Body of pancreas (tissue), 4 donors: ENCODE measurements around the gene RAB3IP. TPM values are rescaled to one million over a fixed set of nuclear protein-coding genes. Genes with fewer than 3 reads are reported as not detected.

Source experiments
- ATAC-seq: fragments of 150-250 bp; one replicate; pipeline ENCODE4 v1.9.1; 2016
- DNase-seq, 4 donors: peaks; one replicate each; pipeline ENCODE4 v3.0.0-alpha.2; 2019
- H3K27ac ChIP-seq, 4 donors: fragments of 200-600 bp; sonication (generic); 1 replicate in 3 of 4; 2 replicates in 1 of 4; pipeline versions ENCODE4 v1.5.1 to v1.6.1; 2016 to 2019; ENCODE audit warnings: mild to moderate bottlenecking in 1 of 4, mixed read lengths in 1 of 4, moderate library complexity in 1 of 4
- H3K27me3 ChIP-seq, 2 donors: fragments of 200-600 bp; sonication (generic); one replicate each; pipeline ENCODE4 v1.6.0; 2016; ENCODE audit warnings: mild to moderate bottlenecking in 1 of 2
- H3K36me3 ChIP-seq, 2 donors: fragments of 200-600 bp; sonication (generic); replicated peaks in 1 of 2; 2 replicates each; pipeline ENCODE4 v1.5.1; 2016; ENCODE audit warnings: low read depth in 2 of 2; ENCODE audit not compliant: insufficient read depth in 1 of 2
- H3K4me1 ChIP-seq: fragments of 200-600 bp; sonication (generic); one replicate; pipeline ENCODE4 v1.6.0; 2016
- H3K4me3 ChIP-seq, 2 donors: fragments of 200-600 bp; sonication (generic); 1 replicate in 1 of 2; 2 replicates in 1 of 2; pipeline ENCODE4 v1.5.1; 2016 to 2019
- H3K9me3 ChIP-seq, 3 donors: fragments of 200-600 bp; sonication (generic); 1 replicate in 2 of 3; 2 replicates in 1 of 3; pipeline ENCODE4 v1.5.1; 2016
- CTCF ChIP-seq, 7 experiments: fragments of 450-650 bp in 4 of 7; fragments of 200-600 bp in 3 of 7; sonication (generic) in 3 of 7; IDR thresholded peaks; one replicate each; pipeline ENCODE4 v1.5.1; 2016 to 2019; ENCODE audit warnings: antibody characterized with exemption in 7 of 7
- POLR2A ChIP-seq, 3 donors: fragments of 450-650 bp; IDR thresholded peaks; one replicate each; pipeline ENCODE4 v1.6.1; 2016; ENCODE audit warnings: antibody characterized with exemption in 3 of 3, mild to moderate bottlenecking in 2 of 3
- WGBS, 2 donors: methylation state at CpG; one replicate each; pipeline ENCODE4 v1.1.5; 2017; 5-methylcytosine and 5-hydroxymethylcytosine counted together
- intact Hi-C: fragments of 100-400 bp; cut with DNase I; formaldehyde crosslinking; loops from one replicate; pipeline ENCODE4 v1.15.1; 2023
- total RNA-seq, 2 donors: library from RNA; depleted of rRNA; stranded (reverse); fragments of >200 nt; gene quantifications; one replicate each; pipeline ENCODE4 v1.1.0, GENCODE V29; 2016

The RAB3IP gene
- total RNA-seq, 2 donors from 2014 or later: 61.0 to 62.3 TPM

DNA sequence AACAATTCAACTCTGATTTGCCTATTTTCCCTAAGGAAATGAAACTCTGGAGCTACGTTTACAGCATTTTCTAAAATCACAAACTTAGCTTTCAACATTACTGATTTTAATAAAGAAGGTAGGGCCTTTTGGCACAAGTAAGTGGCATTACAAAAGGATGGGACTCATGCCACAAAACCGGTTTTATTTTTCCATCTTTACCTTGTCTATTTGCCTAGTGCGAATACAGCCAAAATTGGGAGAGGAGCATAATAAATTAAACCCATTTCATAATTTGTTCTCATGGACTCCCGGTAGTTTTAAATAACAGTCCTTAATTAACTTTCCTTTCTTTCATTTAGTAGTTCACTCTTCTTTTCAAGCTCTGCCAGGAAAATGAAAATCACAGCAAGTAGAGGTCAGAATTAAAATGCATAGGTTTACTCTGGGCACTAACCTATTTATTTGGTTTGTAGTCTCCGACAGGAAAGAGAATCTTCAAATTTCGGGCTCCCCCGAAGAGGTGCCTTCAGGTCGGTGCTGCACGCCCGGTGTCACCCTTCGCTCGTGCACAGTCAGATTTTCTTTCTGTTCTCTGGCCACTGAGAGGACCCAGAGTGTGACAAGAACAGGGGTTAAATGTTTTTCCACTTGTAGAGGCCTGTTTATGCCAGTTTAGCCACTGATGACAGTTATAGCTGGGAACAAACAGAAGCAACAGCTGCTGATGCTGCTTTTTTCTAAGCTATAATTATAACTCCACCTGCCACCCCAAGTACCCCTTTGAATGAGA is 39.7 kb upstream of the RAB3IP start, which contains the start of gene BEST3:
Gene BEST3 (minus strand): TSS at position 535 of the 772 bp plus-strand sequence. CDS start 1,505 bp downstream, outside the sequence.
- no peak for ATAC-seq

GRCh38 chr12:69701826-69702225 is 36.8 kb upstream of the RAB3IP start:
- ATAC-seq: no peak
- 62 to 68% methylated on average over 3 of the region's 3 CpGs for WGBS, 2 donors
- intact Hi-C loops: no loop called here

More for the DNA sequence above, 39.7 kb upstream of the RAB3IP start, which contains the start of gene BEST3:
- TF ChIP-seq POLR2A (IDR thresholded peaks at IDR 0.05) (no peak), CTCF (IDR thresholded peaks at IDR 0.05) (no peak)
- no peak within 1 kb of the TSS for H3K4me3 ChIP-seq
- intact Hi-C loops: no loop called here
- H3K9me3 ChIP-seq: no peaks in the 10 kb centered on the region
- no peak for DNase-seq
- no peaks in the 10 kb centered on the region for H3K27me3 ChIP-seq
- 79 to 84% methylated on average over 12 of the region's 12 CpGs for WGBS, 2 donors
- no peaks in the 10 kb centered on the region for H3K36me3 ChIP-seq
- H3K27ac ChIP-seq: no peak within 1 kb of the TSS
- no peaks in the 10 kb centered on the region for H3K4me1 ChIP-seq

GRCh38 chr12:69703146-69703642 is 35.5 kb upstream of the RAB3IP start:
- 77 to 81% methylated on average over 1 of the region's 1 CpG for WGBS, 2 donors
- H3K27ac ChIP-seq: no peak overlapping the region
- H3K27me3 ChIP-seq: no peaks in the 10 kb centered on the region
- intact Hi-C loops: no loop called here
- H3K9me3 ChIP-seq: no peaks in the 10 kb centered on the region
- no peaks in the 10 kb centered on the region for H3K36me3 ChIP-seq
- no peak overlapping the region for H3K4me3 ChIP-seq
- ATAC-seq (no peak), DNase-seq (no peak)
- H3K4me1 ChIP-seq: no peaks in the 10 kb centered on the region
- TF ChIP-seq CTCF (IDR thresholded peaks at IDR 0.05) (no peak), POLR2A (IDR thresholded peaks at IDR 0.05) (no peak)

More at GRCh38 chr12:69701826-69702225, 36.8 kb upstream of the RAB3IP start:
- Histone ChIP-seq H3K9me3 (no peaks in the 10 kb centered on the region), H3K36me3 (no peaks in the 10 kb centered on the region), H3K4me3 (no peak overlapping the region), H3K27me3 (no peaks in the 10 kb centered on the region), H3K27ac (no peak overlapping the region), H3K4me1 (no peaks in the 10 kb centered on the region)
- TF ChIP-seq POLR2A (IDR thresholded peaks at IDR 0.05) (no peak), CTCF (IDR thresholded peaks at IDR 0.05) (no peak)
- DNase-seq: no peak

DNA sequence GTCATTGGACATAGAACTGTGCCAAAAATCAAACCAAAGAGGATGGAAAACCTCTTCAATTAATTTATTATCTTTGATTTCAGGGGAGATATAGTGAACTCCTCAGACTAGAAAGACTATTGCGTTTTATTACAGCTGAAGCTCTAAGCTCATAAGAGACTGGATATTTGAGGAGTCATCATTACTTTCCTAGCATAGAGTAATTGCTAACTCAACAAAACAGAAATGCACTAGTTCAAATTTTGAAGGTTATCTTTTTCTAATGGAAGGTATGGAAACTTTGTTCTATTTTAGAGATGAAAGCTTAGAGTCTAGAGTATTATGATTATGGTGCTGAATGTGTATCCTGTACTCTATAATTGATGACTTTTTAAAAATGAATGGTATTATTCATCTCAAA is 34.3 kb upstream of the RAB3IP start:
- WGBS, 2 donors: 0% methylated on average over 1 of the region's 1 CpG
- Histone ChIP-seq H3K4me1 (no peaks in the 10 kb centered on the region), H3K9me3 (no peaks in the 10 kb centered on the region), H3K4me3 (no peak overlapping the region), H3K27ac (no peak overlapping the region), H3K36me3 (no peaks in the 10 kb centered on the region), H3K27me3 (no peaks in the 10 kb centered on the region)
- intact Hi-C loops: no loop called here
- no peak for DNase-seq
- ATAC-seq: no peak
- TF ChIP-seq CTCF (IDR thresholded peaks at IDR 0.05): no peak
